GM21528 (cell line): ENCODE data around the gene KLK10.

Source experiments
- ATAC-seq: cut with Tn5 transposase; IDR thresholded peaks from one replicate; pipeline ENCODE4 v1.9.1; 2021; ENCODE audit warnings: mild to moderate bottlenecking, moderate library complexity; ENCODE audit not compliant: unreplicated experiment, low FRiP score

The KLK10 gene

GRCh38 chr19:51027126-51027806 lies 7.8 kb upstream of the KLK10 start:
- no peak for ATAC-seq

GRCh38 chr19:51026554-51026831 lies 7.0 kb upstream of the KLK10 start, which contains the start of gene KLK11:
KLK11 (minus strand) TSS chr19:51026616; CDS start chr19:51025631, 985 bp downstream.
- no peak for ATAC-seq

- no peak for ATAC-seq
Measured at GRCh38 chr19:51025809-51026553, 6.5 kb upstream of the KLK10 start.

- no peak for ATAC-seq
Measured at GRCh38 chr19:51025401-51025800, 5.9 kb upstream of the KLK10 start.

- no peak for ATAC-seq
Measured at GRCh38 chr19:51024924-51025323, 5.4 kb upstream of the KLK10 start.

GRCh38 chr19:51023946-51024345 lies 4.4 kb upstream of the KLK10 start:
- ATAC-seq = no peak

GRCh38 chr19:51022526-51022925 lies 3.0 kb upstream of the KLK10 start:
- ATAC-seq = no peak

GRCh38 chr19:51020988-51021651 lies 1.6 kb upstream of the KLK10 start:
- ATAC-seq = no peak

GRCh38 chr19:51018745-51019543 lies 565 bp downstream of the KLK10 start:
- no peak for ATAC-seq

- ATAC-seq = no peak
Measured at GRCh38 chr19:51016798-51017683, 2.5 kb downstream of the KLK10 start.

- ATAC-seq = no peak
Measured at GRCh38 chr19:51015691-51016267, 3.7 kb downstream of the KLK10 start.

GRCh38 chr19:51014242-51014641 lies 5.3 kb downstream of the KLK10 start:
- no peak for ATAC-seq

GRCh38 chr19:51012661-51013190 lies 6.8 kb downstream of the KLK10 start:
- no peak for ATAC-seq

GRCh38 chr19:51010066-51010795 lies 9.3 kb downstream of the KLK10 start:
- no peak for ATAC-seq

- ATAC-seq = no peak
Measured at GRCh38 chr19:51009061-51009891, 10.2 kb downstream of the KLK10 start.

- ATAC-seq = no peak
Measured at GRCh38 chr19:51007488-51007887, 12.0 kb downstream of the KLK10 start.

GRCh38 chr19:51006406-51006805 lies 13.1 kb downstream of the KLK10 start:
- no peak for ATAC-seq

GRCh38 chr19:51005248-51005647 lies 14.3 kb downstream of the KLK10 start:
- no peak for ATAC-seq
